ENCODE data around the gene FCF1. TPM values are rescaled to one million over a fixed set of nuclear protein-coding genes. Genes with fewer than 3 reads are reported as not detected.

FCF1 gene
- polyA plus RNA-seq, 1 of the 3 experiments (the other 2 are of a cell fraction) = 42.6 TPM

DNA sequence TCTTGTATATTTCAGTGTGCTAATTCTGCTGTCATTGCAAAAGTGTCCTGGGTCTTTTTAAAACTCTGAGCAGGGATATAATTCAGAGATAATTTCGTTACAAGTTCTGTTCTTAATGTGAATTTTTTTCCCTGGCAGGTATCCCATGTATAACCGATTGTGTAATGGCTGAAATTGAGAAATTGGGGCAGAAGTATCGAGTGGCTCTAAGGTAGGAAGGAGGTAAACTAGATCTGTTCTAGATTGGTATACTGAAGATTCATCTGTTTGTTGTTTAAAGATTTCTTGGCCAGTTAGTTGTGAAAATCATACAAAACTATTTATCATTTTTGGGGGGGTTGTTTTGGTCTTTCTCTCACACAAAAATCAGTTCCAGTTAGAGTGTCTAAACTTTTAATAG lies 10.2 kb downstream of the FCF1 start:
- Histone ChIP-seq H4K20me1 (ENCODE audit: insufficient read depth) (no peaks in the 10 kb centered on the region), H3K4me1 (ENCODE audit: control insufficient read depth in 1 of 2, insufficient read depth in 2 of 2, low read depth in 1 of 2, low read length in 1 of 2) (no peaks in the 10 kb centered on the region; a peak in 1 of 4 replicates), H3K4me3 (ENCODE audit: low read depth in 2 of 2, low read length in 1 of 2) (no peak overlapping the region), H3K9me3 (no peaks in the 10 kb centered on the region), H3K9me2 (no peaks in the 10 kb centered on the region), H3K9ac (no peak overlapping the region), H3K36me3 (replicated peaks in 1 of 2; ENCODE audit: control insufficient read depth in 1 of 2, insufficient read depth in 2 of 2, low read length in 1 of 2) (peaks cover 4 to 40% of the 10 kb centered on the region in 2 experiments), H3F3A (replicated peaks; ENCODE audit: insufficient read depth) (no peaks in the 10 kb centered on the region), H3K79me2 (ENCODE audit: insufficient read depth) (peaks cover 19% of the 10 kb centered on the region), H2AFZ (ENCODE audit: low read depth) (no peak overlapping the region), H3K4me2 (no peak overlapping the region), H3K27me3 (ENCODE audit: insufficient read depth) (no peaks in the 10 kb centered on the region), H3K27ac (ENCODE audit: low read depth in 2 of 2, low read length in 1 of 2) (no peak overlapping the region)
- ChIA-PET POLR2A (no interaction called here), CTCF (no interaction called here)
- WGBS (ENCODE audit: low lambda C conversion rate) = 81% methylated on average over 3 of the region's 3 CpGs
- TF ChIP-seq FOSL2 (IDR thresholded peaks at IDR 0.05; ENCODE audit: borderline replicate concordance, low read depth) (no peak), CHD2 (IDR thresholded peaks at IDR 0.05; ENCODE audit: low read length, partially characterized antibody) (no peak)
- TF ChIP-seq, protein P1, sequence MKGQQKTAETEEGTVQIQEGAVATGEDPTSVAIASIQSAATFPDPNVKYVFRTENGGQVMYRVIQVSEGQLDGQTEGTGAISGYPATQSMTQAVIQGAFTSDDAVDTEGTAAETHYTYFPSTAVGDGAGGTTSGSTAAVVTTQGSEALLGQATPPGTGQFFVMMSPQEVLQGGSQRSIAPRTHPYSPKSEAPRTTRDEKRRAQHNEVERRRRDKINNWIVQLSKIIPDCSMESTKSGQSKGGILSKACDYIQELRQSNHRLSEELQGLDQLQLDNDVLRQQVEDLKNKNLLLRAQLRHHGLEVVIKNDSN (IDR thresholded peaks at IDR 0.05; ENCODE audit: borderline replicate concordance, low read depth) = no peak
- DNase-seq = no peak

DNA sequence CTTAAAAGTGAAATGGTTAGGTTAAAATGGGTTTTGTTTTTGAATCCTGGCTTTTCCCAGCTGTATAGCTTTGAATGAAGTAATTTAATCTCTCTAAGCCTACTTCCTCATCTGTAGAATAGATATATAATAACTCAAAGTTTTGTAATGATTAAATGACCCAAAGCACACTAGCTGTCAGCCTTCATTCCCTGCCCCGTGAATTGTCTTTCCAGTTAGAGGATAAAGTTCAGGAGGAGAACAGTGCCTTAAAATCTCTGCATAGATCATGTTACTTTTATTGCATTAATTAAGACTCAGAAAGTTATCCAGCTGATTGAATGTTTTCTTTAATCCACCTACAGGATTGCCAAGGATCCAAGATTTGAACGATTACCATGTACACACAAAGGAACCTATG lies 19.4 kb downstream of the FCF1 start:
- Histone ChIP-seq H3K36me3 (replicated peaks in 1 of 2; ENCODE audit: control insufficient read depth in 1 of 2, insufficient read depth in 2 of 2, low read length in 1 of 2) (peaks cover 44 to 50% of the 10 kb centered on the region in 2 experiments), H4K20me1 (ENCODE audit: insufficient read depth) (no peaks in the 10 kb centered on the region), H3K4me2 (no peak overlapping the region), H3K4me3 (ENCODE audit: low read depth in 2 of 2, low read length in 1 of 2) (no peak overlapping the region), H2AFZ (ENCODE audit: low read depth) (no peak overlapping the region), H3K27me3 (ENCODE audit: insufficient read depth) (no peaks in the 10 kb centered on the region), H3K27ac (ENCODE audit: low read depth in 2 of 2, low read length in 1 of 2) (no peak overlapping the region), H3K4me1 (ENCODE audit: control insufficient read depth in 1 of 2, insufficient read depth in 2 of 2, low read depth in 1 of 2, low read length in 1 of 2) (no peaks in the 10 kb centered on the region), H3F3A (replicated peaks; ENCODE audit: insufficient read depth) (peaks cover 1% of the 10 kb centered on the region), H3K79me2 (ENCODE audit: insufficient read depth) (peaks cover 20% of the 10 kb centered on the region; the same call in 1 of the 2 replicates), H3K9me3 (no peaks in the 10 kb centered on the region), H3K9ac (no peak overlapping the region), H3K9me2 (no peaks in the 10 kb centered on the region)
- WGBS (ENCODE audit: low lambda C conversion rate) = 100% methylated on average over 2 of the region's 2 CpGs
- no peak for DNase-seq
- ChIA-PET CTCF (no interaction called here), POLR2A (interaction anchor here (0.6 kb wide), 1 partner anchor 24 kb away, joined by 4 read pairs; no protein-coding TSS in a partner anchor)
- TF ChIP-seq JUND (IDR thresholded peaks at IDR 0.05) (no peak), EP300 (IDR thresholded peaks at IDR 0.05; ENCODE audit: borderline replicate concordance in 1 of 2, low read depth in 1 of 2, low read length in 1 of 2) (no peak), RAD21 (IDR thresholded peaks at IDR 0.05; ENCODE audit: low read length) (no peak), TCF12 (IDR thresholded peaks at IDR 0.05) (no peak), FOSL2 (IDR thresholded peaks at IDR 0.05; ENCODE audit: borderline replicate concordance, low read depth) (no peak), RFX5 (IDR thresholded peaks at IDR 0.05; ENCODE audit: low read length) (no peak), FOXJ3 (CRISPR knock-in tag; IDR thresholded peaks at IDR 0.05) (no peak), CHD2 (IDR thresholded peaks at IDR 0.05; ENCODE audit: low read length, partially characterized antibody) (no peak), TEAD4 (IDR thresholded peaks at IDR 0.05; ENCODE audit: borderline replicate concordance, insufficient read depth) (no peak), NFIC (IDR thresholded peaks at IDR 0.05; ENCODE audit: borderline replicate concordance) (no peak)
- TF ChIP-seq, protein P2, sequence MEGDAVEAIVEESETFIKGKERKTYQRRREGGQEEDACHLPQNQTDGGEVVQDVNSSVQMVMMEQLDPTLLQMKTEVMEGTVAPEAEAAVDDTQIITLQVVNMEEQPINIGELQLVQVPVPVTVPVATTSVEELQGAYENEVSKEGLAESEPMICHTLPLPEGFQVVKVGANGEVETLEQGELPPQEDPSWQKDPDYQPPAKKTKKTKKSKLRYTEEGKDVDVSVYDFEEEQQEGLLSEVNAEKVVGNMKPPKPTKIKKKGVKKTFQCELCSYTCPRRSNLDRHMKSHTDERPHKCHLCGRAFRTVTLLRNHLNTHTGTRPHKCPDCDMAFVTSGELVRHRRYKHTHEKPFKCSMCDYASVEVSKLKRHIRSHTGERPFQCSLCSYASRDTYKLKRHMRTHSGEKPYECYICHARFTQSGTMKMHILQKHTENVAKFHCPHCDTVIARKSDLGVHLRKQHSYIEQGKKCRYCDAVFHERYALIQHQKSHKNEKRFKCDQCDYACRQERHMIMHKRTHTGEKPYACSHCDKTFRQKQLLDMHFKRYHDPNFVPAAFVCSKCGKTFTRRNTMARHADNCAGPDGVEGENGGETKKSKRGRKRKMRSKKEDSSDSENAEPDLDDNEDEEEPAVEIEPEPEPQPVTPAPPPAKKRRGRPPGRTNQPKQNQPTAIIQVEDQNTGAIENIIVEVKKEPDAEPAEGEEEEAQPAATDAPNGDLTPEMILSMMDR (IDR thresholded peaks at IDR 0.05) = no peak
- TF ChIP-seq, protein P1 (IDR thresholded peaks at IDR 0.05; ENCODE audit: borderline replicate concordance, low read depth) = no peak

Measured in SK-N-SH (cell line).